GM10266 (cell line): ENCODE measurements around the gene WDR45B.

Experiments
- DNase-seq: peaks from one replicate; pipeline ENCODE4 v3.0.0; 2012; ENCODE audit errors: extremely low spot score
- TF ChIP-seq, protein P1 (sequence below): IDR thresholded peaks from 2 replicates; pipeline ENCODE4 v1.5.1; 2012; ENCODE audit warnings: mild to moderate bottlenecking, low read depth; ENCODE audit not compliant: control insufficient read depth, insufficient read depth; ENCODE audit errors: missing control alignments

The WDR45B gene

DNA sequence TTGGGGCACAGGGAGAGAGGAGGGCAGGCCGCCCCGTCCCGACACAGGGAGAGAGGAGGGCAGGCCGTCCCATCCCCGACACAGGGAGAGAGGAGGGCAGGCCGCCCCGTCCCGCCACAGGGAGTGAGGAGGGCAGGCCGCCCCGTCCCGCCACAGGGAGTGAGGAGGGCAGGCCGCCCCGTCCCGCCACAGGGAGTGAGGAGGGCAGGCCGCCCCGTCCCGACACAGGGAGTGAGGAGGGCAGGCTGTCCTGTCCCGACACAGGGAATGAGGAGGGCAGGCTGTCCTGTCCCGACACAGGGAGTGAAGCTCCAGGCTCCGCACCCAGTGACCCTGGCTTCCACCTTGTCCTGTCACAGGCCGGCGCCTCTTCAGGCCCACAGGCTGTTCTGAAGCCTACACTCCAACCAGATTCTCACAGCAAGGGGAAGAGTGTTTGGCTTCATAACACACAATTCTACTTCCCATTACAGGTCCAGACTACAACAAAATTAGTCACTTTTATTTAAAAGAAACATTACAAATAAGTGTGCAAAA is 34.1 kb downstream of the WDR45B start:
- TF ChIP-seq, protein P1, sequence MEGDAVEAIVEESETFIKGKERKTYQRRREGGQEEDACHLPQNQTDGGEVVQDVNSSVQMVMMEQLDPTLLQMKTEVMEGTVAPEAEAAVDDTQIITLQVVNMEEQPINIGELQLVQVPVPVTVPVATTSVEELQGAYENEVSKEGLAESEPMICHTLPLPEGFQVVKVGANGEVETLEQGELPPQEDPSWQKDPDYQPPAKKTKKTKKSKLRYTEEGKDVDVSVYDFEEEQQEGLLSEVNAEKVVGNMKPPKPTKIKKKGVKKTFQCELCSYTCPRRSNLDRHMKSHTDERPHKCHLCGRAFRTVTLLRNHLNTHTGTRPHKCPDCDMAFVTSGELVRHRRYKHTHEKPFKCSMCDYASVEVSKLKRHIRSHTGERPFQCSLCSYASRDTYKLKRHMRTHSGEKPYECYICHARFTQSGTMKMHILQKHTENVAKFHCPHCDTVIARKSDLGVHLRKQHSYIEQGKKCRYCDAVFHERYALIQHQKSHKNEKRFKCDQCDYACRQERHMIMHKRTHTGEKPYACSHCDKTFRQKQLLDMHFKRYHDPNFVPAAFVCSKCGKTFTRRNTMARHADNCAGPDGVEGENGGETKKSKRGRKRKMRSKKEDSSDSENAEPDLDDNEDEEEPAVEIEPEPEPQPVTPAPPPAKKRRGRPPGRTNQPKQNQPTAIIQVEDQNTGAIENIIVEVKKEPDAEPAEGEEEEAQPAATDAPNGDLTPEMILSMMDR, result no peak
- no peak for DNase-seq

GRCh38 chr17:82613283-82614094 is 34.8 kb downstream of the WDR45B start:
- DNase-seq, result no peak
- TF ChIP-seq, protein P1, result no peak

GRCh38 chr17:82611140-82612058 is 36.8 kb downstream of the WDR45B start:
- TF ChIP-seq, protein P1, result no peak
- no peak for DNase-seq

- no peak for DNase-seq
- TF ChIP-seq, protein P1, result no peak
Observed at GRCh38 chr17:82609655-82610054, 38.6 kb downstream of the WDR45B start.

GRCh38 chr17:82608816-82609215 is 39.4 kb downstream of the WDR45B start:
- DNase-seq, result no peak
- TF ChIP-seq, protein P1, result no peak

- TF ChIP-seq, protein P1, result no peak
Observed at GRCh38 chr17:82605939-82606600, 42.2 kb downstream of the WDR45B start.

More at GRCh38 chr17:82605939-82606600, 42.2 kb downstream of the WDR45B start:
- no peak for DNase-seq
